ENCODE results near the gene TTLL11.

DNA sequence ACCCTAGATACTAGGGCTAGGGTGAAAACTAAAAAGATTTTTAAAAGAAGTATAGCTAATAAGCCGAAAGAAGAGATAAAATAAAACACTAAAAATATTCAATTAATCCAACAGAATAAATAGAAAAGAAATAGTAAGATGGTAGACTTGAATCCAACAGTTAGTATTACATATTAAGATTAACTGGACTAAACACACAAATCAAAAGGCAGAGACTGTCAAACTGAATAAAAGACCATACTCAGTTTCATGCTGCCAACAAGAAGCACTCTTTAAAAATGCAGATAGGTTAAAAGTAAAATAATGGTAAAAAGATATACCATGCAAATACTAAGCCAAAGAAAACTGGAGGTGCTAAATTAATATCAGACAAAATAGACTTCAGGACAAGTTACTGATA, 65.0 kb downstream of the TTLL11 start:
- TF ChIP-seq POLR2AphosphoS5 (IDR thresholded peaks at IDR 0.05) (no peak), POLR2A (IDR thresholded peaks at IDR 0.05) (no peak), EP300 (IDR thresholded peaks at IDR 0.05) (no peak)
- TF ChIP-seq, protein P1, sequence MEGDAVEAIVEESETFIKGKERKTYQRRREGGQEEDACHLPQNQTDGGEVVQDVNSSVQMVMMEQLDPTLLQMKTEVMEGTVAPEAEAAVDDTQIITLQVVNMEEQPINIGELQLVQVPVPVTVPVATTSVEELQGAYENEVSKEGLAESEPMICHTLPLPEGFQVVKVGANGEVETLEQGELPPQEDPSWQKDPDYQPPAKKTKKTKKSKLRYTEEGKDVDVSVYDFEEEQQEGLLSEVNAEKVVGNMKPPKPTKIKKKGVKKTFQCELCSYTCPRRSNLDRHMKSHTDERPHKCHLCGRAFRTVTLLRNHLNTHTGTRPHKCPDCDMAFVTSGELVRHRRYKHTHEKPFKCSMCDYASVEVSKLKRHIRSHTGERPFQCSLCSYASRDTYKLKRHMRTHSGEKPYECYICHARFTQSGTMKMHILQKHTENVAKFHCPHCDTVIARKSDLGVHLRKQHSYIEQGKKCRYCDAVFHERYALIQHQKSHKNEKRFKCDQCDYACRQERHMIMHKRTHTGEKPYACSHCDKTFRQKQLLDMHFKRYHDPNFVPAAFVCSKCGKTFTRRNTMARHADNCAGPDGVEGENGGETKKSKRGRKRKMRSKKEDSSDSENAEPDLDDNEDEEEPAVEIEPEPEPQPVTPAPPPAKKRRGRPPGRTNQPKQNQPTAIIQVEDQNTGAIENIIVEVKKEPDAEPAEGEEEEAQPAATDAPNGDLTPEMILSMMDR (IDR thresholded peaks at IDR 0.05) = no peak

Measured in upper lobe of left lung (tissue), 4 donors.